NCI-H460 (cell line): ENCODE results near the gene PLCH1. TPM values are rescaled to one million over a fixed set of nuclear protein-coding genes. Genes with fewer than 3 reads are reported as not detected.
A peak's percentile ranks its signal among the peaks of the same experiment; 100 is the strongest.

Experiments
- DNase-seq: peaks from one replicate; pipeline ENCODE4 v3.0.0-alpha.2; 2016; ENCODE audit warnings: low read depth; ENCODE audit errors: extremely low read depth
- total RNA-seq: library from RNA; depleted of rRNA; stranded (reverse); fragments of >200 nt; shearing (Covaris generic); gene quantifications from 2 replicates; pipeline ENCODE4 v1.2.3, GENCODE V29; 2014

PLCH1 gene
- total RNA-seq, 1 experiment from 2014 or later, result 0.79 TPM

GRCh38 chr3:155554777-155555451, 190.0 kb downstream of the PLCH1 start:
- no peak for DNase-seq

- no peak for DNase-seq
These were observed 191.1 kb downstream of the PLCH1 start for GRCh38 chr3:155553780-155554179.

GRCh38 chr3:155553326-155553725, 191.5 kb downstream of the PLCH1 start:
- no peak for DNase-seq

GRCh38 chr3:155550391-155550790, 194.5 kb downstream of the PLCH1 start:
- no peak for DNase-seq

- no peak for DNase-seq
These were observed 195.8 kb downstream of the PLCH1 start for GRCh38 chr3:155549087-155549486.

- no peak for DNase-seq
These were observed 196.7 kb downstream of the PLCH1 start for GRCh38 chr3:155548195-155548594.

- no peak for DNase-seq
These were observed 209.8 kb downstream of the PLCH1 start for GRCh38 chr3:155535098-155535497.

- DNase-seq, result no peak
These were observed 216.3 kb downstream of the PLCH1 start for GRCh38 chr3:155528579-155528978.

GRCh38 chr3:155525324-155525833, 219.5 kb downstream of the PLCH1 start:
- no peak for DNase-seq

GRCh38 chr3:155520463-155520862, 224.4 kb downstream of the PLCH1 start:
- no peak for DNase-seq

GRCh38 chr3:155519078-155519477, 225.8 kb downstream of the PLCH1 start:
- DNase-seq, result no peak

- DNase-seq, result no peak
These were observed 227.0 kb downstream of the PLCH1 start for GRCh38 chr3:155517903-155518302.

GRCh38 chr3:155516439-155516838, 228.4 kb downstream of the PLCH1 start:
- no peak for DNase-seq

- no peak for DNase-seq
These were observed 232.0 kb downstream of the PLCH1 start for GRCh38 chr3:155512867-155513261.

- DNase-seq, result no peak
These were observed 232.6 kb downstream of the PLCH1 start for GRCh38 chr3:155512175-155512866.

- no peak for DNase-seq
These were observed 240.2 kb downstream of the PLCH1 start for GRCh38 chr3:155504682-155505081.

GRCh38 chr3:155502630-155503029, 242.2 kb downstream of the PLCH1 start:
- no peak for DNase-seq

GRCh38 chr3:155500194-155500818, 244.6 kb downstream of the PLCH1 start:
- DNase-seq, result no peak

GRCh38 chr3:155497930-155498647, 246.8 kb downstream of the PLCH1 start:
- DNase-seq, result peak; percentile 7

GRCh38 chr3:155496206-155496605, 248.7 kb downstream of the PLCH1 start:
- DNase-seq, result no peak

GRCh38 chr3:155495387-155495786, 249.5 kb downstream of the PLCH1 start:
- DNase-seq, result no peak
